Skeletal muscle tissue (tissue), 4 donors: ENCODE results near the gene VPS33A. TPM values are rescaled to one million over a fixed set of nuclear protein-coding genes. Genes with fewer than 3 reads are reported as not detected.

Source experiments
- H3K27ac ChIP-seq: one replicate; pipeline ENCODE4 v1.7.0; 2013; ENCODE audit warnings: mild to moderate bottlenecking, low read depth, low read length, inconsistent platforms
- H3K27me3 ChIP-seq, 3 donors: one replicate each; pipeline ENCODE4 v1.7.0; 2013; ENCODE audit warnings: low read length in 3 of 3; ENCODE audit not compliant: control insufficient read depth in 3 of 3, insufficient read depth in 3 of 3
- H3K36me3 ChIP-seq, 3 donors: one replicate each; pipeline ENCODE4 v1.7.0; 2013; ENCODE audit warnings: low read length in 3 of 3; ENCODE audit not compliant: control insufficient read depth in 3 of 3, insufficient read depth in 3 of 3
- H3K4me1 ChIP-seq, 3 donors: one replicate each; pipeline ENCODE4 v1.7.0; 2013; ENCODE audit warnings: low read length in 3 of 3, mild to moderate bottlenecking in 3 of 3; ENCODE audit not compliant: control insufficient read depth in 3 of 3, insufficient read depth in 3 of 3
- H3K4me3 ChIP-seq, 3 donors: one replicate each; pipeline ENCODE4 v1.7.0; 2013; ENCODE audit warnings: low read length in 3 of 3
- H3K9ac ChIP-seq, 3 donors: one replicate each; pipeline ENCODE4 v1.7.0; 2013; ENCODE audit warnings: low read length in 3 of 3, mild to moderate bottlenecking in 3 of 3, moderate library complexity in 2 of 3, low read depth in 1 of 3
- H3K9me3 ChIP-seq, 3 donors: one replicate each; pipeline ENCODE4 v1.7.0; 2013; ENCODE audit warnings: low read length in 3 of 3; ENCODE audit not compliant: control insufficient read depth in 3 of 3
- total RNA-seq: library from RNA; depleted of rRNA; stranded (reverse); fragments of >200 nt; gene quantifications from one replicate; pipeline ENCODE4 v1.2.3, GENCODE V29; 2014
- donor health status: Osteomylitis.

Gene VPS33A
- total RNA-seq, 1 donor from 2014 or later: 16.2 TPM

DNA sequence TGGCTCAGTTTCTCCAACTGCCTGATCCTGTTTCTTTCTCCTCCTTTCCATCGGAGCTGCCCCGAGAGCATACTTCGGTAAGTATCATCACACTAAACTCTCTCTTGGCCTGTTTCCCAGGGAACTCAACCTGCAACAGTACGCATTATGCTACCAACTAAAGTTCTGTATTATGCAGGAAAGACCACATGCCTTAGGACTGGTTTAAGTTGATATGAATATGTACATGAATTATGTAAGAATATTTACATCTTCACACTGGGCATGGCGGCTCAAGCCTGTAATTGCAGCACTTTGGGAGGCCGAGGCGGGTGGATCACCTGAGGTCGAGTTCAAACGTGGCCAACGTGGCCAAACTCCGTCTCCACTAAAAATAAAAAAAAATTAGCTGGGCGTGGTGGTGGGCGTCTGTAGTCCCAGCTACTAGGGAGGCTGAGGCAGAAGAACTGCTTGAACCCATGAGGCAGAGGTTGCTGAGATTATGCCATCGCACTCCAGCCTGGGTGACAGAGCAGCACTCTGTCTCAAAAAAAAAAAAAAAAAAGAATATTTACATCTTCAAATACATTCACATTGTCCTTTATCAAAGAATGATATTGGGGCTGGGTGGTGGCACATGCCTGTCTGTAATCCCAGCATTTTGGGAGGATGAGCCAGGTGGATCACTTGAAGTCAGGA is 31.9 kb upstream of the VPS33A start:
- no peaks in the 10 kb centered on the region for H3K27me3 ChIP-seq
- H3K36me3 ChIP-seq: peaks cover 31 to 54% (median 44%) of the 10 kb centered on the region in 3 donors
- H3K9ac ChIP-seq: no peak overlapping the region
- H3K4me3 ChIP-seq: no peak overlapping the region
- no peaks in the 10 kb centered on the region for H3K4me1 ChIP-seq
- no peak overlapping the region for H3K27ac ChIP-seq
- no peaks in the 10 kb centered on the region for H3K9me3 ChIP-seq

GRCh38 chr12:122297494-122297893 is 31.2 kb upstream of the VPS33A start:
- no peaks in the 10 kb centered on the region for H3K9me3 ChIP-seq
- H3K27ac ChIP-seq: no peak overlapping the region
- H3K4me1 ChIP-seq: no peaks in the 10 kb centered on the region
- no peaks in the 10 kb centered on the region for H3K27me3 ChIP-seq
- H3K4me3 ChIP-seq: no peak overlapping the region
- no peak overlapping the region for H3K9ac ChIP-seq
- peaks cover 31 to 51% (median 45%) of the 10 kb centered on the region in 3 donors for H3K36me3 ChIP-seq

- no peak overlapping the region for H3K9ac ChIP-seq
- peaks cover 29 to 60% (median 38%) of the 10 kb centered on the region in 3 donors for H3K36me3 ChIP-seq
- H3K27ac ChIP-seq: no peak overlapping the region
- no peaks in the 10 kb centered on the region for H3K9me3 ChIP-seq
- no peaks in the 10 kb centered on the region for H3K27me3 ChIP-seq
- H3K4me3 ChIP-seq: no peak overlapping the region
- no peaks in the 10 kb centered on the region for H3K4me1 ChIP-seq
These were observed 29.6 kb upstream of the VPS33A start for GRCh38 chr12:122295877-122296276.

DNA sequence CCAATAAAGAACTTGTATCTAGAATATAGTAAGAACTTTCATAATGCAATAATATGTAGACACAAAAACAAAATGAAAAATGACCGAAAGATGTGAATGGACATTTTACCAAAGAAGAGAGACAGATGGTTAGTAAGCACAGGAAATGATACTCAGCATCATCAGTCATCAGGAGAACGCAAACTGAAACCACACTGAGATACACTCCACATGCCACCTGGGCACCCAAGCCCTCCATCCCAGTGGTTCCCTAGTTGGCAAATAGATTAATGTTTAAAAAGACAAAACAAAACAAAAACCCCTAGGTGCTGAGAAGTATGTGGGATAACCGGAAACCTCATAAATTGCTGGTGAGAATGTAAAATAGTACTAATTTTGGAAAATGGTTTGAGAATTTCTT is 26.8 kb upstream of the VPS33A start:
- Histone ChIP-seq H3K36me3 (peaks cover 23 to 43% (median 32%) of the 10 kb centered on the region in 3 donors), H3K9ac (no peak overlapping the region), H3K4me3 (no peak overlapping the region), H3K27me3 (no peaks in the 10 kb centered on the region), H3K4me1 (no peaks in the 10 kb centered on the region), H3K9me3 (no peaks in the 10 kb centered on the region), H3K27ac (no peak overlapping the region)

- Histone ChIP-seq H3K27ac (no peak overlapping the region), H3K4me3 (no peak overlapping the region), H3K9ac (no peak overlapping the region), H3K9me3 (no peaks in the 10 kb centered on the region), H3K27me3 (no peaks in the 10 kb centered on the region), H3K36me3 (peaks cover 21 to 46% (median 28%) of the 10 kb centered on the region in 3 donors), H3K4me1 (no peaks in the 10 kb centered on the region)
These were observed 25.1 kb upstream of the VPS33A start for GRCh38 chr12:122291431-122291830.

GRCh38 chr12:122283680-122284079 is 17.4 kb upstream of the VPS33A start:
- Histone ChIP-seq H3K4me1 (peaks cover 4 to 6% (median 5%) of the 10 kb centered on the region in 3 donors), H3K36me3 (peaks cover 20 to 44% (median 35%) of the 10 kb centered on the region in 3 donors), H3K27ac (no peak overlapping the region), H3K27me3 (no peaks in the 10 kb centered on the region), H3K4me3 (no peak overlapping the region), H3K9me3 (no peaks in the 10 kb centered on the region), H3K9ac (no peak overlapping the region)

DNA sequence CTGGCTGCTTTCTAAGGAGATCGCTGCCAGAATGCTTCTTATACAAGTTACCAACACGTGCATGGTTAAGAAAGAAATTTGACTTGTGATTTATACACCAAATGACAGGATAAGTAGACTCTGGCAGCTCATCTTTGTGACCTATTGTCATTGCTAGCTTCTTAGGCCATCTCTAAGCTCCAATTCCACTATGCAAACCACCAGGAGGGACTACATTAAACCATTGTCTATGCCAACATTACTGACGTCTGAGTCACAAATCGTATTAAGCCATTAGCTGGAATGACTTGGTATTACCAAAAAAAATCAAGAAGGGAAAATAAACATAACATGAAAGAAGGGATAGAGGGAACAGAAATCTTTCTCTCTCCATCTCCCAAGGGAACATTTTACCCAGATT is 15.8 kb upstream of the VPS33A start:
- Histone ChIP-seq H3K9me3 (no peaks in the 10 kb centered on the region), H3K27ac (no peak overlapping the region), H3K4me3 (no peak overlapping the region), H3K36me3 (peaks cover 19 to 45% (median 37%) of the 10 kb centered on the region in 3 donors), H3K27me3 (no peaks in the 10 kb centered on the region), H3K9ac (no peak overlapping the region), H3K4me1 (peaks cover 4 to 6% (median 5%) of the 10 kb centered on the region in 3 donors)

DNA sequence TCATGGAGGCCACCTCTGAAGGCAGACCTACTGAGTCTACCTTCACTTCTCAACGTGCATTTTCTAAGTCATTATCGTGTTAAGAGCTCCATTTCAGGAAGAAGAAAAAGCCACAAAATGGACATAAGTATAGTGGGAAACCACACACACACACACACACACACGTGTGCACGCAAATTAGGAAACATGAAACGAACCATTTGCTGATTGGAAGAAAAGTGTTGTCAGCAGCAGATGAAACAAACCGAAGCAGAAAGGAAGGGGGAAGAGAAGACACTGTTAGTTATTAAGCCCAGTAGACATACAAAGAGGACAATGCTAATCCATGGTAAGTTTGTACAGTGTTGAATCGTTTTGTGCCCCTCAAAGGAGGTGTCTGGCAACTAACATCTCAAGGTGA is 9.9 kb upstream of the VPS33A start:
- Histone ChIP-seq H3K9me3 (no peaks in the 10 kb centered on the region), H3K27me3 (no peaks in the 10 kb centered on the region), H3K4me3 (no peak overlapping the region), H3K9ac (no peak overlapping the region), H3K4me1 (no peaks in the 10 kb centered on the region), H3K36me3 (peaks cover 39 to 74% (median 56%) of the 10 kb centered on the region in 3 donors), H3K27ac (no peak overlapping the region)

DNA sequence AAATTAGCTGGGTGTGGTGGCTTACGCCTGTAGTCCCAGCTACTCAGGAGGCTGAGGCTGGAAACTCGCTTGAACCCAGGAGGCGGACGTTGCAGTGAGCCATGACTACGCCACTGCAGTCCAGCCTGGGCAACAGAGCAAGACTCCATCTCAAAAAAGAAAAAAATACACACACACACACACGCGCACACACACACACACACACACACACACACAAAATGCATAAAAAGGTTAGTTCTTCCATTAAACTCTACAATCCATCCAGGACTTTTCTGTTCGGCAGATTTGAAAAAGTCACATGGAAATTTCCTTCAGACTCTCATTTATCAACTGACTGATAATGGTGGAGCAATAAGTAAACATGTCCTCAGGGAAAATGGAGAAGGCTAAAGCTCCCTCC is 9.2 kb upstream of the VPS33A start:
- Histone ChIP-seq H3K4me1 (no peaks in the 10 kb centered on the region), H3K9me3 (no peaks in the 10 kb centered on the region), H3K4me3 (no peak overlapping the region), H3K9ac (no peak overlapping the region), H3K27me3 (no peaks in the 10 kb centered on the region), H3K36me3 (peaks cover 36 to 68% (median 54%) of the 10 kb centered on the region in 3 donors), H3K27ac (no peak overlapping the region)

GRCh38 chr12:122265886-122266229 is 436 bp downstream of the VPS33A start:
- Histone ChIP-seq H3K4me3 (peak overlapping the region; percentile 95 to 99 (median 97)), H3K4me1 (peaks cover 11 to 14% (median 14%) of the 10 kb centered on the region in 3 donors), H3K9me3 (no peaks in the 10 kb centered on the region), H3K9ac (peak overlapping the region; percentile 90 to 94 (median 92)), H3K27ac (peak overlapping the region; percentile 88), H3K36me3 (peaks cover 8 to 24% (median 11%) of the 10 kb centered on the region in 3 donors), H3K27me3 (no peaks in the 10 kb centered on the region)
